PC-3 (cell line): Measurements from ENCODE around the gene SLC8A1. TPM values are rescaled to one million over a fixed set of nuclear protein-coding genes. Genes with fewer than 3 reads are reported as not detected.

Experiments used
- ATAC-seq: fragments of 200-7000 bp; cut with Tn5 transposase; 2 replicates; pipeline ENCODE4 v1.9.1; 2020; ENCODE audit warnings: mild to moderate bottlenecking, moderate library complexity
- BruUV-seq: library from RNA; stranded (reverse); fragments of 400-500 nt; replicated peaks from 2 replicates; lab custom pipeline; 2021; lab: Mats Ljungman, UMichigan
- CTCF ChIA-PET: fragments of 300-600 bp; sonication (Branson Sonifier 250); formaldehyde crosslinking; loops from one replicate; lab custom pipeline; 2022; ENCODE audit warnings: antibody characterized with exemption; lab: Charles Lee
- POLR2A ChIA-PET: fragments of 300-600 bp; sonication (Branson Sonifier 250); formaldehyde crosslinking; loops from one replicate; lab custom pipeline; 2022; ENCODE audit warnings: antibody characterized with exemption; ENCODE audit not compliant: unreplicated experiment; lab: Charles Lee
- DNase-seq: peaks from one replicate; pipeline ENCODE4 v3.0.0-alpha.2; 2015
- H2AFZ ChIP-seq: fragments of 300-600 bp; sonication (generic); 2 replicates; pipeline ENCODE4 v1.6.0; 2016; ENCODE audit warnings: antibody characterized with exemption, low read length
- H3F3A ChIP-seq: fragments of 300-600 bp; sonication (generic); one replicate; pipeline ENCODE4 v1.6.0; 2017; ENCODE audit warnings: antibody characterized with exemption, low read length, control low read depth, mild to moderate bottlenecking; ENCODE audit not compliant: unreplicated experiment
- H3K27ac ChIP-seq: fragments of 300-600 bp; sonication (generic); 2 replicates; pipeline ENCODE4 v1.5.1; 2016; ENCODE audit warnings: mild to moderate bottlenecking, low read length
- H3K27me3 ChIP-seq: fragments of 300-600 bp; sonication (generic); 2 replicates; pipeline ENCODE4 v1.6.1; 2016; ENCODE audit warnings: low read length, mixed read lengths
- H3K36me3 ChIP-seq: fragments of 300-600 bp; sonication (generic); 2 replicates; pipeline ENCODE4 v1.6.1; 2016; ENCODE audit warnings: low read depth, mixed run types, low read length, mixed read lengths
- H3K4me1 ChIP-seq: fragments of 300-600 bp; sonication (generic); 2 replicates; pipeline ENCODE4 v1.5.1; 2016; ENCODE audit warnings: low read length; ENCODE audit not compliant: insufficient read depth
- H3K4me2 ChIP-seq: fragments of 300-600 bp; sonication (generic); 2 replicates; pipeline ENCODE4 v1.6.0; 2016; ENCODE audit warnings: low read length
- H3K4me3 ChIP-seq: fragments of 300-600 bp; sonication (generic); 2 replicates; pipeline ENCODE4 v1.5.1; 2016; ENCODE audit warnings: mild to moderate bottlenecking, low read length, mixed read lengths
- H3K79me2 ChIP-seq: fragments of 300-600 bp; sonication (generic); 2 replicates; pipeline ENCODE4 v1.6.1; 2017; ENCODE audit warnings: low read length, mixed read lengths
- H3K9ac ChIP-seq: fragments of 300-600 bp; sonication (generic); 2 replicates; pipeline ENCODE4 v1.6.0; 2016; ENCODE audit warnings: mild to moderate bottlenecking, low read length
- H3K9me2 ChIP-seq: fragments of 300-600 bp; sonication (generic); replicated peaks from 2 replicates; pipeline ENCODE4 v1.6.1; 2016; ENCODE audit warnings: mixed run types, low read length, mixed read lengths
- H3K9me3 ChIP-seq: fragments of 300-600 bp; sonication (generic); 2 replicates; pipeline ENCODE4 v1.6.1; 2016; ENCODE audit warnings: low read length, mixed read lengths
- H4K20me1 ChIP-seq: fragments of 300-600 bp; sonication (generic); 2 replicates; pipeline ENCODE4 v1.6.1; 2016; ENCODE audit warnings: low read length, mixed read lengths
- CTCF ChIP-seq: fragments of 300-600 bp; sonication (generic); conservative IDR thresholded peaks from 2 replicates; pipeline ENCODE4 v1.5.1; 2017; ENCODE audit warnings: antibody characterized with exemption, low read depth, mild to moderate bottlenecking, low read length
- EZH2 ChIP-seq: fragments of 300-600 bp; sonication (generic); IDR thresholded peaks from one replicate; pipeline ENCODE4 v1.6.1; 2017; ENCODE audit warnings: antibody characterized with exemption, mild to moderate bottlenecking, low read length; ENCODE audit not compliant: unreplicated experiment
- EZH2phosphoT487 ChIP-seq: fragments of 300-600 bp; sonication (generic); IDR thresholded peaks from 2 replicates; pipeline ENCODE4 v1.6.1; 2018; ENCODE audit warnings: mild to moderate bottlenecking, antibody characterized with exemption, low read length, borderline replicate concordance
- intact Hi-C: fragments of 100-400 bp; cut with micrococcal nuclease; formaldehyde crosslinking; loops from 2 replicates; pipeline ENCODE4 v1.9.0; 2023
- total RNA-seq: library from RNA; depleted of rRNA; stranded (reverse); fragments of >200 nt; gene quantifications from 2 replicates; pipeline ENCODE4 v1.2.3, GENCODE V29; 2014

SLC8A1 gene
- total RNA-seq, 1 experiment from 2014 or later = 1.3 TPM

GRCh38 chr2:40230707-40231432 lies 221.0 kb downstream of the SLC8A1 start:
- ChIA-PET CTCF (no interaction called here), POLR2A (no interaction called here)
- Histone ChIP-seq H3K4me1 (peaks cover 8% of the 10 kb centered on the region), H3K27ac (no peak overlapping the region), H3K9ac (no peak overlapping the region), H3K9me2 (peaks cover 6% of the 10 kb centered on the region; the same call in 1 of the 2 replicates), H3K4me3 (no peak overlapping the region), H3K4me2 (no peak overlapping the region), H3K27me3 (no peaks in the 10 kb centered on the region), H4K20me1 (no peaks in the 10 kb centered on the region), H3F3A (no peaks in the 10 kb centered on the region), H3K36me3 (no peaks in the 10 kb centered on the region), H2AFZ (no peak overlapping the region), H3K9me3 (no peaks in the 10 kb centered on the region), H3K79me2 (no peaks in the 10 kb centered on the region)
- intact Hi-C loops = no loop called here
- ATAC-seq = no peak
- peak; percentile 15; the same call in 1 of the 2 replicates for TF ChIP-seq CTCF
- no peak for TF ChIP-seq EZH2phosphoT487
- TF ChIP-seq EZH2 = no peak
- BruUV-seq = no TSS peak
- DNase-seq = no peak

GRCh38 chr2:40230186-40230585 lies 221.7 kb downstream of the SLC8A1 start:
- no peak overlapping the region for H3K4me2 ChIP-seq
- no peak for TF ChIP-seq EZH2
- no peak for TF ChIP-seq EZH2phosphoT487
- TF ChIP-seq CTCF = no peak
- ATAC-seq (no peak), DNase-seq (no peak)
- intact Hi-C loops = no loop called here
- no peak overlapping the region for H3K4me3 ChIP-seq
- H3K36me3 ChIP-seq = no peaks in the 10 kb centered on the region
- no peak overlapping the region for H3K9ac ChIP-seq
- no peaks in the 10 kb centered on the region for H3F3A ChIP-seq
- no peaks in the 10 kb centered on the region for H3K27me3 ChIP-seq
- no peak overlapping the region for H3K27ac ChIP-seq
- H3K4me1 ChIP-seq = peaks cover 8% of the 10 kb centered on the region
- CTCF ChIA-PET = no interaction called here
- no peaks in the 10 kb centered on the region for H3K79me2 ChIP-seq
- no peaks in the 10 kb centered on the region for H4K20me1 ChIP-seq
- POLR2A ChIA-PET = no interaction called here
- no peaks in the 10 kb centered on the region for H3K9me3 ChIP-seq
- H3K9me2 ChIP-seq = peaks cover 6% of the 10 kb centered on the region; the same call in 1 of the 2 replicates
- BruUV-seq = no TSS peak
- no peak overlapping the region for H2AFZ ChIP-seq

GRCh38 chr2:40228310-40228709 lies 223.6 kb downstream of the SLC8A1 start:
- BruUV-seq = no TSS peak
- Histone ChIP-seq H3K36me3 (no peaks in the 10 kb centered on the region), H3K27ac (no peak overlapping the region), H3K27me3 (no peaks in the 10 kb centered on the region), H3K79me2 (no peaks in the 10 kb centered on the region), H3F3A (no peaks in the 10 kb centered on the region), H3K9ac (no peak overlapping the region), H3K9me2 (peaks cover 6% of the 10 kb centered on the region; the same call in 1 of the 2 replicates), H3K4me3 (no peak overlapping the region), H3K9me3 (no peaks in the 10 kb centered on the region), H4K20me1 (no peaks in the 10 kb centered on the region), H3K4me1 (peaks cover 8% of the 10 kb centered on the region), H2AFZ (no peak overlapping the region), H3K4me2 (no peak overlapping the region)
- ATAC-seq (no peak), DNase-seq (no peak)
- POLR2A ChIA-PET = no interaction called here
- CTCF ChIA-PET = interaction anchor here (1.6 kb wide), 1 partner anchor 315 kb away, joined by 4 read pairs; no protein-coding TSS in a partner anchor
- intact Hi-C loops = no loop called here
- TF ChIP-seq EZH2phosphoT487 = no peak
- TF ChIP-seq CTCF = no peak
- TF ChIP-seq EZH2 = no peak
